Endothelial cell of umbilical vein (primary cell): ENCODE results near the gene MEX3D. TPM values are rescaled to one million over a fixed set of nuclear protein-coding genes. Genes with fewer than 3 reads are reported as not detected.

Source experiments
- BruUV-seq: library from RNA; stranded (reverse); fragments of 400-500 nt; replicated peaks from 2 replicates; lab custom pipeline; 2021; lab: Mats Ljungman, UMichigan
- CTCF ChIA-PET: fragments of 300-600, 350-600 bp; sonication (Branson Sonifier 250); formaldehyde crosslinking; loops from one replicate; lab custom pipeline; 2021; ENCODE audit warnings: antibody characterized with exemption, inconsistent platforms; lab: Charles Lee
- POLR2A ChIA-PET: fragments of 300-600, 350-600 bp; sonication (Branson Sonifier 250); formaldehyde crosslinking; loops from one replicate; lab custom pipeline; 2021; ENCODE audit warnings: antibody characterized with exemption, inconsistent platforms; lab: Charles Lee
- DNase-seq: peaks from one replicate; pipeline ENCODE4 v3.0.0-alpha.2; 2011; ENCODE audit warnings: low read depth, low spot score
- FAIRE-seq: peaks from 2 replicates; lab custom pipeline; 2011; peaks lifted over from hg19 to GRCh38; lab: Jason Lieb, UNC
- H2AFZ ChIP-seq: 2 replicates; pipeline ENCODE4 v1.6.0; 2012; ENCODE audit warnings: low read depth, low read length, control low read depth, inconsistent platforms
- H3K27ac ChIP-seq: 2 replicates; pipeline ENCODE4 v1.5.1; 2011; ENCODE audit warnings: low read depth, mild to moderate bottlenecking, control low read depth, low read length, moderate library complexity; ENCODE audit not compliant: insufficient read depth
- H3K27me3 ChIP-seq, 2 experiments: 2 replicates each; pipeline versions ENCODE4 v1.6.0 to v1.6.1; 2011; ENCODE audit warnings: low read length in 2 of 2, mixed read lengths in 1 of 2; ENCODE audit not compliant: control insufficient read depth in 2 of 2, insufficient read depth in 2 of 2
- H3K36me3 ChIP-seq, 2 experiments: 2 replicates in 1 of 2; 3 replicates in 1 of 2; pipeline ENCODE4 v1.5.1; 2011; ENCODE audit warnings: low read length in 2 of 2, mild to moderate bottlenecking in 1 of 2, moderate library complexity in 1 of 2; ENCODE audit not compliant: control insufficient read depth in 2 of 2, insufficient read depth in 2 of 2; ENCODE audit errors: extremely low read depth in 1 of 2
- H3K4me1 ChIP-seq: 3 replicates; pipeline ENCODE4 v1.5.1; 2011; ENCODE audit warnings: mild to moderate bottlenecking, low read length; ENCODE audit not compliant: control insufficient read depth, insufficient read depth; ENCODE audit errors: extremely low read depth
- H3K4me2 ChIP-seq: 2 replicates; pipeline ENCODE4 v1.6.1; 2011; ENCODE audit warnings: low read length, control low read depth, mixed read lengths; ENCODE audit not compliant: insufficient read depth
- H3K4me3 ChIP-seq, 3 experiments: fragments of 200-600 bp in 1 of 3; sonication (generic), shearing (Covaris generic) in 1 of 3; replicated peaks in 1 of 3; 2 replicates each; pipeline ENCODE4 v1.5.1; 2011 to 2016; ENCODE audit warnings: control low read depth in 3 of 3, low read length in 3 of 3, mild to moderate bottlenecking in 2 of 3, inconsistent platforms in 1 of 3, low read depth in 1 of 3, moderate library complexity in 1 of 3; ENCODE audit not compliant: insufficient read depth in 1 of 3
- H3K79me2 ChIP-seq: 2 replicates; pipeline ENCODE4 v1.6.0; 2012; ENCODE audit warnings: low read length, inconsistent platforms; ENCODE audit not compliant: control insufficient read depth, insufficient read depth
- H3K9ac ChIP-seq: replicated peaks from 2 replicates; pipeline ENCODE3; 2011; ENCODE audit warnings: low read length, control low read depth; ENCODE audit not compliant: insufficient read depth; ENCODE audit errors: extremely low read depth
- H3K9me1 ChIP-seq: replicated peaks from 3 replicates; pipeline ENCODE4 v1.6.0; 2011; ENCODE audit warnings: mild to moderate bottlenecking, low read length; ENCODE audit not compliant: control insufficient read depth, insufficient read depth; ENCODE audit errors: extremely low read depth
- H3K9me3 ChIP-seq: replicated peaks from 2 replicates; pipeline ENCODE4 v1.5.1; 2012; ENCODE audit warnings: low read length, inconsistent platforms; ENCODE audit not compliant: control insufficient read depth, insufficient read depth
- H4K20me1 ChIP-seq: replicated peaks from 2 replicates; pipeline ENCODE3; 2011; ENCODE audit warnings: mild to moderate bottlenecking, low read length; ENCODE audit not compliant: control insufficient read depth, insufficient read depth; ENCODE audit errors: extremely low read depth
- CTCF ChIP-seq, 2 donors: IDR thresholded peaks; 1 replicate in 1 of 2; 2 replicates in 1 of 2; pipeline ENCODE4 v1.5.1; 2011; ENCODE audit warnings: low read length in 2 of 2, mild to moderate bottlenecking in 2 of 2, moderate library complexity in 2 of 2, control low read depth in 1 of 2, inconsistent platforms in 1 of 2, low read depth in 1 of 2; ENCODE audit not compliant: insufficient read depth in 1 of 2; ENCODE audit errors: extremely low read depth in 1 of 2
- EZH2 ChIP-seq: IDR thresholded peaks from 2 replicates; pipeline ENCODE4 v1.6.1; 2012; ENCODE audit warnings: borderline replicate concordance, low read depth, mild to moderate bottlenecking, moderate library complexity, low read length, inconsistent platforms; ENCODE audit not compliant: severe bottlenecking
- GATA2 ChIP-seq: IDR thresholded peaks from 2 replicates; pipeline ENCODE4 v1.7.0; 2011; ENCODE audit warnings: low read depth, mild to moderate bottlenecking, moderate library complexity, mixed read lengths, low read length; ENCODE audit not compliant: insufficient read length, insufficient read depth
- MYC ChIP-seq: IDR thresholded peaks from one replicate; pipeline ENCODE4 v1.6.1; 2011; ENCODE audit warnings: mild to moderate bottlenecking, low read depth, low read length
- dilution Hi-C: fragments of 300-500 bp; cut with MboI; formaldehyde crosslinking; loops from one replicate; pipeline ENCODE4 v1.15.0; 2019; ENCODE audit warnings: low sequenced_read_pairs; ENCODE audit not compliant: extremely low pct_ligation_motif_present
- intact Hi-C: fragments of 100-400 bp; cut with micrococcal nuclease; formaldehyde crosslinking; loops from one replicate; pipeline ENCODE4 v1.10.0; 2022
- polyA plus RNA-seq, 4 experiments: library from polyadenylated mRNA; depleted of rRNA in 3 of 4; stranded (reverse) in 3 of 4; unstranded in 1 of 4; fragments of >200 nt; gene quantifications; 2 replicates each; pipeline versions ENCODE4 v1.2.1 to v1.2.3, GENCODE V29; 2011 to 2012; ENCODE audit warnings: missing spikeins in 1 of 4
- total RNA-seq: library from RNA; stranded (reverse); gene quantifications from 2 replicates; pipeline ENCODE4 v1.2.3, GENCODE V29; 2021

Gene MEX3D
- total and polyA plus RNA-seq, 2 donors (not counting 3 experiments of a cell fraction or from before 2014, with no cell fraction given): 30.0 to 96.7 TPM

- no peak for FAIRE-seq
- POLR2A ChIA-PET: interaction anchor here (0.6 kb wide), 1 partner anchor 23 kb away, joined by 9 read pairs; the partner anchor contains the start of gene REEP6
- intact Hi-C loops: loop anchor here (5.0 kb wide), 1 partner anchor 232 kb away; no protein-coding TSS in a partner anchor
These were observed 53.8 kb downstream of the MEX3D start for GRCh38 chr19:1514295-1514661.

DNA sequence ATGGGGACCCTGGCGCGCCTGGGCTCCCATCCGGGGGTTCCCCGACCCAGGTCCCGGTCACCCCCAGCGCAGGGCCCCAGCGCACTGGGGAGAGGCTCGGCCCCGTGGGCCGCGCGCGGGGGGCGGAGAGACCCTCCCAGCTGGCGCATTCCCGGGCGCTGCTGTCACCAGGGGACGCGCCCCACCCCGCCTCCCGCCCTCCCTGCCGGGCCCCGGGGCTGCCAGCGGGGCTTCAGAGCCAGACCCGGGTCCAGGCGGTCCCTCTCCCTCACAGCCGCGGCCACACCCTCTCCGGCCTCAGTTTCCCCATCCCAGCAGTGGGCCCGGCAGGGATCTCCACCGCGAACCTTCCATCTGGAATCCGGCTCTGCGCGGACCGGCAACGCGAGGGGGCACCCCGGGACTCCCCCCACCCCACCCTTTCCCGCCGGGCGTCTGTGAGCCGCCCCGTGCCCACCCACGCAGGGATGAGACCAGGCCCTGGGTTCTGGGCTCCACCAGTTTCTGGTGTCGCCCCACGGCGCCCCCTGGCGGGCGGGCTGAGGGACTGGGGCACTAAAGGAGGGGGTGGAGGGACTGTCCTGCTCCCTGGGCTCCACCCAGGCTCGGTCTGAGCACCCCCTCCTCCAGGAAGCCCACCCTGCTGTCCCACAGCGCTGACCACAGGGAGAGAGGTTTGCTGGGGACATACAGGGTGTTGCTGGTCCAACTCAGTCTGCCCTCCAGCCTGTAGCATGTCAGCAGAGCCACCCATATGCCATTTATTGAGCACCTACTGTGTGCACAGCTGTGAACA is 54.4 kb downstream of the MEX3D start:
- no peak overlapping the region for H3K9ac ChIP-seq
- no peaks in the 10 kb centered on the region for H4K20me1 ChIP-seq
- FAIRE-seq (no peak), DNase-seq (no peak)
- H3K27ac ChIP-seq: no peak overlapping the region
- intact Hi-C loops (loop anchor here (5.0 kb wide), 1 partner anchor 231 kb away; no protein-coding TSS in a partner anchor), dilution Hi-C loops (no loop called here)
- H3K27me3 ChIP-seq: peaks cover 5 to 8% of the 10 kb centered on the region in 2 experiments
- no peaks in the 10 kb centered on the region for H3K9me1 ChIP-seq
- ChIA-PET POLR2A (no interaction called here), CTCF (interaction anchor here (0.6 to 1.3 kb wide), 5 partner anchors 11 to 234 kb away, joined by 3 to 5 read pairs (median 4); no protein-coding TSS in a partner anchor)
- no peaks in the 10 kb centered on the region for H3K4me1 ChIP-seq
- no peak overlapping the region for H3K4me3 ChIP-seq
- H3K36me3 ChIP-seq: no peaks in the 10 kb centered on the region
- no TSS peak for BruUV-seq
- no peaks in the 10 kb centered on the region for H3K9me3 ChIP-seq
- no peak overlapping the region for H3K4me2 ChIP-seq
- H2AFZ ChIP-seq: no peak overlapping the region
- H3K79me2 ChIP-seq: no peaks in the 10 kb centered on the region
- TF ChIP-seq CTCF (IDR thresholded peaks at IDR 0.05; ENCODE audit: extremely low read depth in 1 of 2, insufficient read depth in 1 of 2, low read depth in 1 of 2, low read length in 2 of 2) (peak; percentile 40 to 70), MYC (no peak), GATA2 (no peak)

More at GRCh38 chr19:1514295-1514661, 53.8 kb downstream of the MEX3D start:
- TF ChIP-seq EZH2: no peak
- no peaks in the 10 kb centered on the region for H3K79me2 ChIP-seq
- CTCF ChIA-PET: interaction anchor here (0.6 to 1.3 kb wide), 7 partner anchors 11 to 234 kb away, joined by 3 to 5 read pairs (median 4); no protein-coding TSS in a partner anchor
- H3K27ac ChIP-seq: no peak overlapping the region
- no peaks in the 10 kb centered on the region for H3K4me1 ChIP-seq
- H3K36me3 ChIP-seq: no peaks in the 10 kb centered on the region
- dilution Hi-C loops: no loop called here
- no peak overlapping the region for H3K4me3 ChIP-seq
- DNase-seq: no peak
- no TSS peak for BruUV-seq
- H2AFZ ChIP-seq: no peak overlapping the region
- no peaks in the 10 kb centered on the region for H4K20me1 ChIP-seq
- no peak overlapping the region for H3K9ac ChIP-seq
- peaks cover 5 to 8% of the 10 kb centered on the region in 2 experiments for H3K27me3 ChIP-seq
- no peaks in the 10 kb centered on the region for H3K9me3 ChIP-seq
- H3K9me1 ChIP-seq: no peaks in the 10 kb centered on the region
- no peak overlapping the region for H3K4me2 ChIP-seq
